ENCODE data around the gene DNER.
"Not testable (repeated sequence)": the region's sequence is repeated elsewhere in the genome, so short reads cannot be mapped to it uniquely, and the experiment has no call there.

The DNER gene

DNA sequence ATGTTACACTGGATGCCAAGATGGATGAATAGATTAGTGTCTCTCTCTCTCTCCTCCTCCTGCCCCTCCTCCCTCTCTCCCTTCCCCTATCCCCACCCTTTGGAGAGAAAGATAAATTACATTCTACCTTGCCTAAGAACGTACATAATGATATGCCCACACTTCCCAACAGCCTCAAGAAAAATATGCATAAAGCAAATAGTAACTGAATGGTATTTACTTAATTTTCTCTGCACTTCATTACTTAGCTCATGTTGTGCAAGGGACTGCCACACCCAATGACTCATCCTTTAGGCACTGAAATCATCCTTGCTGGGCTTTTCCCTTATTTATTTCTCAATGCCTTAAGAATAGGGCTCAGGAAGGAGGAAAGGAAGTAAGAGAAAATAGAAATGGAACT is 306.0 kb downstream of the DNER start:
- DNase-seq: no peak

DNA sequence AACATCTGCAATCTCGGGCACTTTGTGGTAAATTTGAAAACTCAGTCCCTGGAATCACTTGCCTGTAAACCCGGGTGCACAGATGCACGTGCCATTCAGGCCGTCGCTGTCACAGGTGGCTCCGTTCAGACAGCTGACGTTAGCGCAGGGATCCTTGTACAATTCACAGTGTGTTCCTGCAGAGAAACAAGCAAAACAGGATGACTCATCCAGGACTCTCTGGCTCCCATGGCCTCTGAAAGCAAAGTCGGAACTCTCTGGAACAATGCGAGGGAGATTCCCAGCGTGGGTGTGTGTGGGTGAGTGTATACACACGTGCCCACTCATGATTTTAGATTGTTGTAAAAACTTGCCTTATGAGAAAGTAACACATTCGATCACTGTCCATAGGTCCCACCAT is 307.2 kb downstream of the DNER start:
- peak in 22 of 58 donors; percentile 10 to 77 (median 32) for DNase-seq

DNA sequence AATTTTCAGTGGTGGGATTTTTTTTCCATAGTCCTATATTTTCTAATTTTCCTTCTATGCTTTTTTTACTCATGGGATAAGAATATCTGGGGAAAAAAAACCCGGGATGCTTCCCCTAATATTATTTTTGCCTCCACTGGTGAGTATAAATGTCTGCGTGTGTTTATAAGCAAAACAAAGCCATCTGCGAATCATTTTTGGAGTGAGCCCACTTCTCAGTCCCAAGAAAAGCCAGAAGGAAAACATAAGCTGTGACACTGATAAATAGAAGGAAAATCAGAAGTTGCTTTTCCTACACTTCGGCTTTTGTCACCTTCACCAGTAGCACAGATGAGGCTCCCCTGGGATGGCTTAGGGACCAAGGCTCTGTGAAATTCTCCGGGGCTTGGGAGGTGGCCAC is 308.6 kb downstream of the DNER start:
- DNase-seq: no peak

DNA sequence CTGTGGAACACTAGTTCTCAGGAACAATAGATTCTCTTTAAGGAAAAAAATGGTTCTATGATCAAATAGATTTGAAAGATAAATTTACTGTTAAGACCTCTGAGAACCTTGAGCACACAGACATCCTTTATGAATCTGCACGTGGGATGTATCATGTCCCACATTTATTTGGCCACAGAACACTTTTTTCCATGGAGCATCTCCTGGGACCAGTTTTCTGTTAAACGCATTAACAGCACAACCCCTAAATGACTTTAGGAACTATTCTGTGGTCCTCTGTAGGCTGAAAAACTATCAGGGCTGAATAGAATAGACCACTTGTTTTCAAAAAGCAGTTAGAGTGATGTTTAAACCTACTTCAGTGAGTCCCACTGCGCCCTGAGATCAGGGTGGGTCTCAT is 311.1 kb downstream of the DNER start:
- no peak for DNase-seq

DNA sequence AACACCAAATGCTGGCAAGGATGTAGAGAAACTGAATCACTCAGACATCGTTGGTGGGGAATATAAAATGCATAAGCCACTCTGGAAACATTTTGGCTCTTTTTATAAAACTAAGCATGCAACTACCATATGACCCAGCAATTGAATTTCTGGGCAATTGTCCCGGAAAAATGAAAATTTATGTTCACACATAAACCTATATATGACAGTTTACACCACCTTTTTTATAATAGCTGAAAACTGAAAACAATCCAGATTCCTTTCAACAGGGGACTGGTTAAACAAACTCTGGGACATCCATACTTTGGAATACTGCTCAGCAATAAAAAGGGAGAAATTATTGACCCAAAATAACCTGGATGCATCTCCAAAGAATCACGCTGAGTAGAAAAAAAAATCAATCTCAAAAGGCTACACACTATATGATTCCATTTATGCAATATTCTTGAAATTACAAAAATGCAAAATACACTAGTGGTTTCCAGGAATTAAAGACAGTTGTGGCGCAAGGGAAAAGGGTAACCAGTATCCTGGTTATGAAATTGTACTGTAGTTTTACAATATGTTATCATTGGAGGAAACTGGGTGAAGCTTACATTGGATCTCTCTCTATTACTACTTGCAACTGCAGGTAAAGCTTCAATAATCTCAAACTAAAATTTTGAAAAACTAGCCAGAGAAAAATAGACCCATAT is 313.0 kb downstream of the DNER start:
- DNase-seq: no peak

DNA sequence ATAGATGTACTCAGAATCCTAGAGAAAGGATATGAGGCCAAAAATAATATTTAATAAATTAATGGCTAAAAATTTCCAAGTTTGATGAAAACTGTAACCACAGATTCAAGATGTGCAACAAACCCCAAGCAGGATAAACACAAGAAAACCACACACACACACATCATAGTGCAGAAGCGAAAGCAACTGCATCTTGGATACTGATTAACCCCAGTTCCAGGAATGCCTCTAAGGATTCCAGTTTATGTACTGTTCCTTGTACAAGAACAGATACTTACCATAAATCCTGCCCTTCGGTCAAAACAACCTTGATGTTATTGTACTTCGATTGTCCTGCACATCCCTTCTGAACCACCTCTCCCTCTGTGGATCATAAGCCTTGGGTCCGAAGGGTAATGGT is 320.4 kb downstream of the DNER start:
- no peak for DNase-seq

DNA sequence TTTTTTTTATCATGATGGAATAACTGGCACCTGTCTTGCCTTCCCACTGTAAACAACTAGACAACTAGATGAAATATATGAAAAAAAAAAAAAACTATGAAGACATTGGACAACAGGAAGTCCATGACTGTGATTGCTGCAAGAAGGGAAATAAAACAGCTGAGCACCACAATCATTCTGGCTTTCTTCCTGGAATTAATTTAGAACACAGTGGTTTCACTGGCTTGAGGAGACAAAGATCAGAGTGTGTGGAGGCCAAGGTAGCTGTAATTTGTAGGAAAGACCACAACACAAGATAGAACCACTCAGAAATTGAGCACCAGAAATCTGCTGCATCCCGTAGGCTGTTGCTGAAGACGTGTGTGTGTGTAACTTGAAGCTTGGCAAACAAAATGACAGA is 322.2 kb downstream of the DNER start:
- DNase-seq: peak in 4 of 58 donors; percentile 10 to 42 (median 28)

DNA sequence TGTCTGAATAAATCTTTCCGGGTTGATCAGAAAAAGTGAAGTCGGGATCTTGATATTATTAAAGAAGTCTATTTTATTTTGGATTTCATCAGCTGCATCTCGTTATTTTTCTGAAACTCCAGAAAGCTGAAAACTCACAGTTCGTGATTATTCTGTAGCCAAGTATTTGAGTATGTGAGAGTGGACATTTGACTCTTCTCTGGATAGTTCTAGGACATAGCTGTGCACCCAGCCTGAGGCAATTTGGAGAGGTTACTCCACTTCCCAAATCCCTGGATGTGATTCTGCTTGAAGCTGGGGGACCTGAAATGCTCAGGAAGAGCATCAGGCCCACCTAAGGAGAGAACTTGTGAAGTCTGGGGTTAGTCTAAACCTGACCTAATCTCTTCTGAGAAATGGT is 325.6 kb downstream of the DNER start:
- DNase-seq: no peak

DNA sequence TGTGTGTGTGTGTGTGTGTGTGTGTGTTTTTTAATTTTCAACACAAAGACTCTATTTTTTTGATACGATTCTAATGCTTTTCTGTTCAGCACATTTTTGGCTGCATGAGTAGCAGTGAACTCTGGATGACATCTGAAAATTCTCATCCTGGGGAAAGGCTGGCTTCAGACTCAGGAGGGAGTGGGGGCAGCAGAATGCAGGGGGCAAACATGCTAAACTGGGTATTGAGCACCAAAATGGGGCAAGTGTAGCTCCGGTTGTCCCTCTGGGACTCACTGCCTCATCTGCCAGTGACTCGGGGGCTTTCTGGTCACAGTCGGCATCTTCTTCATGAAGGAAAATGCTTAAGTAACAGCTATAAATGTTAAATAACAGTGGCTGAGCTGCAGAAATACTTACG is 326.5 kb downstream of the DNER start:
- DNase-seq: peak in 4 of 58 donors; percentile 8 to 26 (median 22)

DNA sequence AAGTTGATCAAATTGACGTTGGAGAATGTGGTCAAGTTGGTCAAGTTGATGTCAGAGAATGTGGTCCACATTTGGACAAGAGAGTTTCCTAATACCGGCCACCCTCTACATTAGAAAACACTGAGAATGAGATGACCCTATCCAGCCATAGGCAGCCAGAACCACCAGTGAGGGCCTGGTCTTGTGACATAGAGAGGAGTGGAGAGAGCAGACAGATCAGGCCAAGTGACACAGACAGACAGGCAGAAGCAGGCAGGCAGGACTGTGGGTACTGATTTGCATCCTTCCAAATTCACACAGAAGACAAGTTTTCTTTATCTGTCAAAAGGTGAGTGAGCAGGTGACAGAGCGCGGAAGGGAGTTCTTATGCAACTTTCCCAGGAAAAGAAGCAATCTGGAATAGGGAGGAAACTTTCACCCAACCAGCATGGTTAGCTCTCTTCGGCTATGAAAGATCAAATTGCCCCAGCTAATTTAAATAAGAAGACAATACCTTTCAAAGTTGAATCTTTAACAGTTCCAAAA is 334.2 kb downstream of the DNER start:
- DNase-seq: no peak

DNA sequence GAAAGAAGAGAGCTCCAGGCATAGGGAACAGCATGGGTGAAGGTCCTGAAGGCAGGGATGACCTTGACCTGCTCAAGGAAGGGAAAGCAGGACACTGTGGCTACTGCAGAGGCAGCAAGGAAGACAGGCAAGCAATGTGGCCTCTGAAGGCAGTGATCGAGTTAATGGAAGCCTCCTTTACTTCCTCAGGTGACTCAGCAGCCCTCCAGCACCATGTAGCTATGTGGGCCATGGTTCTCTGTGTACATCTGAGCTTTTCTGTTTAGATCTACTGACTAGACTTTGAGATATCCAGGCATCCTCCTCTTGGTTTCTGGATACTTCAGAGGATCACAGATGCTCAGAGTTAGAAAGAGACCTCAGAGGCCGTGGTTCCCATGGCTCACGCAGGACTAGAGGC is 336.0 kb downstream of the DNER start:
- no peak for DNase-seq

DNA sequence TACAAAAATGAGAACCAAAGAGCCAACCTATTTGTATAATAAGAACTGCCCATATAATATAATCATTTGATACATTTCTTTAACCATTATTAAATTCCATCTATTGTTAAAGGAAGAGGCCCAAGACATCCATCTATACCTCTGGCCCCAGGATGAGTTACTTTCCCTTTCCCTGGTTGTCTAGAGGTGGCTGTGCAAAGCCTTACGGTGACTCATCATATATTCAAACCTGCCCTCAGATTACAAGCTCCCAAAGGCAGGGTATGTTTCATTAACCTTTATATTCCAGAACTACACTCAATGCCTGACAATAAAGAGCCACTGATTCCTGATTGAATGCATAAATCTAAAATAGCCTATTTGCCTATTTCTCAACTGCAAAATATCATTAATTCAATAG is 337.5 kb downstream of the DNER start:
- no peak for DNase-seq

DNA sequence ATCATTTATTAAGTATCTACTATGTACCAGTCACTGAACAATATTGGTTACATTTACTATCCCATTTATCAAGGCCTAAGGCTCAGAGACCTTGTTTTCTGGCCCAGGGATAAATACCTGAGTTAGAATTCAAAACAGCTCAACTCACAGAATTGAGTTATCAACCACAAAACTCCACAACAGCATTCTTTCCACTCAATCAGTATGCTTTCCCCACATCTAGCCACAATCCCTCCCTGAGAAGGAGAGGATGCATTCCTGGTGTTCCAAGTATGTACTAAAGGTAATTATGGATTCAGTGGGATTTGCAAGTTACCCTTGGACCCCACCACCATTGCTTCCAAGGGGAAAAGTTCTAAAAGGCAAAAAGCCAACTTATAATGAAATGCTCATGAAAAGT is 339.1 kb downstream of the DNER start:
- no peak for DNase-seq

DNA sequence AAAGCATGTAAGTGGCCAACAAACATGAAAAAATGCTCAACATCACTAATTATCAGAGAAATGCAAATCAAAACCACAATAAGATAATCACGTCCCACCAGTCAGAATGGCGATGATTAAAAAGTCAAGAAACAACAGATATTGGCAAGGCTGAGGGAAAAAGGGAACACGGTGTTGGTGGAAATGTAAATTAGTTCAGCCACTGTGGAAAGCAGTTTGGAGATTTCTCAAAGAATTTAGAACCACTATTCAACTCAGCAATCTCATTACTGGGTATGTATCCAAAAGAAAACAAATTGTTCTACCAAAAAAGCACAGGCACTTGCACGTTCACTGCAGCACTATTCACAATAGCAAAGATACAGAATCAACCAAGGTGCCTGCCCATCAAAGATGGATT is 341.0 kb downstream of the DNER start:
- not testable (repeated sequence) for DNase-seq

DNA sequence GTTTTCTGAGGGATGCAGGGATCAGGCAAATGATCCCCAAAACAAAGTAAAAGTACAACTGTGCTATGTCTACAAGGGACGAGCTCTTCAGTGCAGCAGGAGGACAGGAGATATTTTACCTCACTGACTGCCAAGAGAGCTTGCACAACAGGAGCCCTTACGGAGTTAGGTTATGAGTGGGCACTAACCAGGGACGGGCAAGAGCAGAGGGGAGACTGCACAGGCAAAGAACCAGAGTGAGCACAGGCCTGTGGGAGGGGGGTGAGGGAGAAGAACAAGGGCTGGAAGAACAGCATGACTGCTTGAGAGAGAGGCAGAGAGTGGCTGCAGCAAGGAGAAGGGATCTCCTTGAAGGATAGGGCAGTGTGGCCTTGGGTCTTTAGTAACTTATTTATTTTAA is 342.1 kb downstream of the DNER start:
- no peak for DNase-seq

DNA sequence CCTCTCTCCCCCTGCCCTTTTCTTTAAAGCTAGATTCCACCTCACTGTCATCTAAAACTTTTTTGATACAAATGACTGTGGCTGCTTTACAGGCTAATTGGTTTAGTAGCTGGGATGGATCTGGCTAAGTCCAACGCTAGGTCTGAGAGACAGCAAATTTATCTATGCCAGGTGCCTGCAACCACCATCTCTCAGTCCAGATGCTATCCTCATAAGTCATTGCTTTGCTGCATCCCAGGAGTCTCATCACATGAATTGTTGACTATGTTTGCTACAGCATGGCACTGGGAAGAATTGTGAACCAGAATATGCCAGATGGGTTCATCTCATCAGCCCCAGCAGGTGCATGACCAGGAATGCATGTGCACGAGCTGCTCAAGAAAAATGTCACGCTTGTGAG is 343.3 kb downstream of the DNER start:
- DNase-seq: peak in 1 of 58 donors; percentile 18

DNA sequence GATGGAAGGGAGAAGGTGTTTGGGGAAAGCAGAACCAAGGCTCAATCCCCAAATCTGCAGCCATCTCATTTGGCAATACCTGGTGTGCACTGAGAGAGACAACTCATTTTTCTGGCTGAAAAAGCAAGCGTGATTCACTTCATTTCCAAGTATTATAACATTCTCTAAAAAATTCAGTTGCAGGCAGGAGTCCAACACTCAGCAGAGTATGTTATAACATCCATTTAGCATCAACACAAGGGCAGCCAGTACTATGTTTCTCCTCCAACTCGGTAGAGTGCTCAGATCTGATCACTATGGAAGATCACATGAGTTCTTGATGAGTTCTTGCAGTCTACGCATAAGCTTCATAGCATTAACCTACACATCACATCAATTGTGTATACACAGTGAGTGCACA is 343.8 kb downstream of the DNER start:
- peak in 4 of 58 donors; percentile 16 to 51 (median 42) for DNase-seq

DNA sequence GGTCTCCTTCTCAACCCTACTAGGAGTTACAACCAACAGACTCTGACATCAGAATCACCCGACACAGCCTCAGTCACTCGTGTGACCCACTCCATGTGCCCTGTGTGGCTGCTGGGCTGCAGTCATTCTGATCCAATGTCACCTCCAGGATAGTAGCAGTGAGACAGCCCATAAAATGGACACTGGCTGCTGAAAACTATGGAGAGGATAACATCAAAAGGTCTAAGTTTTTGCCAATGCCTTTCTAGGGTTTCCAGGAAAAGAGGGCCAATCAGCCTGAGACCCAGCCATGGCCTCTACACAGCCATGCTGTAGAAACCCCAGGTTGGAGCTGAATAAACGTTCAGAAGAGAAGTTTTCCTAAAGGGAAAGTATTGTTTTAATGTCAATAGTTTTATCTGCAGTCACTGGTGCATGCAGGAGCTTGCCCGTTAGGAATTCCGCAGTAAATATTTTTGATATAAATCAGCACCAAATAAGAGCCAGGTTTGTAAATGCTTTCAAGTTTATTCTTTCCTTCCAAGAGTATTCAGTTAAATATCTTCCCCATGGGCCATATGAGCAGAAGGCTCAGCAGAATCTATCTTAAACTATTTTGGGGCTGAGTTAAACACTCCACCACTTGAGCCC is 351.1 kb downstream of the DNER start:
- DNase-seq: no peak

DNA sequence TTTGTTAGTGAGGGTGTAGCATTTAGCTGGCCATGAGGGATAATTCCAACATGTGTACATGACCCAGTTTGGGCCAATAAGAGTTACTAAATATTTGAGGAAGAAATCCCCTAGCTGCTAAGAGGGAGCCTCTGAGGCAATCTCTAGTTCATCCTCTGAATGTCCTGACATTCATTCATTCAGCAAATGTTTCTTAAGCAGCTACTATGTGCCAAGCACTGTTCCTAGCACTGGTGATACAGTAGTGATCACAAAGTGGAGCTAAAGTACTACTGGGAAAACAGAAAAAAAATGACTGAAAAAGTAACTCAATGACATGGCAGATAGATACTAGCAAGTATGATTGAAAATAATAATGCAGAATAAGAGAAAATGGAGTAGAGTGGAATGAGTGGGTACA is 363.5 kb downstream of the DNER start:
- DNase-seq: no peak

DNA sequence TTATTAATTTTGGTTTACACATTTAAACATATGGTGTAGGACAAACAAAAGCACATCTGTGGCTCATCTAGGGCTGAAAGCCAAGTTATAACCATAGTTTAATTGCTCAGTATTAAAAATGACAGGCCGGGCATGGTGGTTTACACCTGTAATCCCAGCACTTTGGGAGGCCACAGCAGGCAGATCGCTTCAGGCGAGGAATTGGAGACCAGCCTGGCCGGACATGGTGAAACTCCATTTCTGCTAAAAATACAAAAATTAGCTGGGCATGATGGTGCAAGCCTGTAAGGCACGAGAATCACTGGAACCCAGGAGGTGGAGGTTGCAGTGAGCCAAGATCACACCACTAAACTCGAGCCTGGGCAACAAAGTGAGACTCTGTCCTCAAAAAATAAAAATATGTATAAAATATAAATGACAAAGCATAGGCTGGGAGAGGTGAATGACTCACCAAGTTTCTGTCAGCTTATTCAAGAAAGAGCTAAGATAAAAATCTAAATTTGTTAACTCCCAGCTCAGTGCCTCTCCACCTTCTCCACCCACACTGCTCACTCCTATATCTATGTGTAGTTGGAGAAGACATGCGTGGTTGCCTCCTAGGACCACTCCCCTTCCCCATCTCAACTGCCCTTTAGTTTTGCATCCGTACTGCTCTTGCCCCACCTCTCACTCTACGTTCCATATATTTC is 364.1 kb downstream of the DNER start:
- DNase-seq: no peak

DNA sequence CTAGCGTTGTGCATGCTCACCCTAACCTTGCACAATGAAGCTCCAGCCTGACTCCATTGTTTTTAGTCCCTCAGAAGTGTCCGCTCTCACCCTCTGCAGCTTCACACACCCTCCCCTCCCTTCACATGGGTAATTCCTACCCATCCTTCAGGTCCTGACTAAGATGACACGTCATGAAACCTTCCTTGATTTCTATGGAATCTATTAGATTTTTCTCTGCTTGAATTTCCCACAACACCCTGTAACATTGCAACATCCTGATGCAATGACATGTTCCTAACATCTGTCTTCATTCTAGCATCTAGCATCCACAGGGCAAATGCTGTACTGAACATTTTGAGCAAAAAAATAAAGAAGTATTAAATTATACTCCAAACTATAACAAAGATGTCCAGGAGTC is 366.2 kb downstream of the DNER start:
- no peak for DNase-seq

DNA sequence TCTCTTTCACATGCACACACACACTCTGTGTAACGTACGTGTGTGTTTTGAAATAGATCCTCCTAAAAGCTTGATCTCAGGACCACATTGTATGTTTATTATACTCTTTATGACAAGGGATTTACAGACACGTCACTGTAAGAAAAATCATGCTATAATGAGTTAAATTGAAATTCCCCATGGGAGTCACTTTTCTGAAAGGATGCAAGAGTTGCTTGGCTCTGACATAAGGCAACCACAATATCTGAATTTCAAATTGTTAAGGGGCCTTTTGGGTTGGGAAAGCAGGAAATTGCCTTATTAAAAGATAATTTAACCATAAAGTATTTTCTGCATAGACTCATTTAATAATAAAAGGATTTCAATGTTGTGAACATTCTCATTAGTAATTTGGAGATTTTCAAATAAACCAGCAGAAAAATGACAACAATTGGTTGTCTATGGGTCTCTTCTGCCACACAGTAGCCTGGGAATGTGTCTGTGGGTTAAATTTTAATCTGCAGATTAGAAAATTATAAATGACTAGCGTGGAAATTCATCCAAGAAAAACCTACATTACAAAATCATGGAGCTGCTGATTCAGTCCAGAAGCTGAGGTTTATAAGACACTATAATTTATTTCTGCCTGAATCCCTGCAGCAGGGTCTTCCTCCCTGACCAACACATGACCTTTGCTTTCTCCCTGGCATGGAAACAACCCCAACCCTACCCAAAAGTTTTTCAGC is 367.4 kb downstream of the DNER start:
- DNase-seq: no peak

All from anterior cingulate cortex (tissue), 58 donors.